ENCODE measurements around the gene USP48. TPM values are rescaled to one million over a fixed set of nuclear protein-coding genes. Genes with fewer than 3 reads are reported as not detected.

USP48 gene
- total and polyA plus RNA-seq, 2 of the 13 experiments (the other 11 are each of a cell fraction or from before 2014, with no cell fraction given): 30.4 to 30.7 TPM

- TF ChIP-seq SKIL (CRISPR knock-in tag; IDR thresholded peaks at IDR 0.05; ENCODE audit: borderline replicate concordance) (peak; percentile 79), ZNF12 (CRISPR knock-in tag; IDR thresholded peaks at IDR 0.05) (peak; percentile 90), KIAA2018 (CRISPR knock-in tag; IDR thresholded peaks at IDR 0.05; ENCODE audit: borderline replicate concordance) (no peak), ZNF207 (IDR thresholded peaks at IDR 0.05; ENCODE audit: borderline replicate concordance) (no peak), REXO4 (CRISPR knock-in tag; IDR thresholded peaks at IDR 0.05; ENCODE audit: borderline replicate concordance) (no peak), ZNF720 (CRISPR knock-in tag; IDR thresholded peaks at IDR 0.05) (no peak), ZBTB20 (CRISPR knock-in tag; IDR thresholded peaks at IDR 0.05; ENCODE audit: borderline replicate concordance, low read depth) (peak; percentile 92; the same call in 1 of the 2 replicates), HNF4A (CRISPR knock-in tag; IDR thresholded peaks at IDR 0.05) (no peak), NR2F6 (IDR thresholded peaks at IDR 0.05) (no peak), NR2F6 (CRISPR knock-in tag; IDR thresholded peaks at IDR 0.05) (peak; percentile 70), MAFF (IDR thresholded peaks at IDR 0.05; ENCODE audit: low read depth, low read length) (no peak), PITX1 (CRISPR knock-in tag; IDR thresholded peaks at IDR 0.05) (0 out of 2 replicates have a peak, but pooled peaks have one; percentile 61), ZNF496 (CRISPR knock-in tag; IDR thresholded peaks at IDR 0.05; ENCODE audit: insufficient replicate concordance) (no peak), THAP8 (CRISPR knock-in tag; IDR thresholded peaks at IDR 0.05; ENCODE audit: borderline replicate concordance) (0 out of 2 replicates have a peak, but pooled peaks have one; percentile 50), RAD51 (IDR thresholded peaks at IDR 0.05; ENCODE audit: borderline replicate concordance) (no peak)
These were observed 123.6 kb downstream of the USP48 start (continued) for GRCh38 chr1:21659099-21659923.
